ENCODE measurements around the gene CLK1. TPM values are rescaled to one million over a fixed set of nuclear protein-coding genes. Genes with fewer than 3 reads are reported as not detected.

CLK1 gene
- polyA plus RNA-seq, 1 donor from 2014 or later, result 745 TPM

DNA sequence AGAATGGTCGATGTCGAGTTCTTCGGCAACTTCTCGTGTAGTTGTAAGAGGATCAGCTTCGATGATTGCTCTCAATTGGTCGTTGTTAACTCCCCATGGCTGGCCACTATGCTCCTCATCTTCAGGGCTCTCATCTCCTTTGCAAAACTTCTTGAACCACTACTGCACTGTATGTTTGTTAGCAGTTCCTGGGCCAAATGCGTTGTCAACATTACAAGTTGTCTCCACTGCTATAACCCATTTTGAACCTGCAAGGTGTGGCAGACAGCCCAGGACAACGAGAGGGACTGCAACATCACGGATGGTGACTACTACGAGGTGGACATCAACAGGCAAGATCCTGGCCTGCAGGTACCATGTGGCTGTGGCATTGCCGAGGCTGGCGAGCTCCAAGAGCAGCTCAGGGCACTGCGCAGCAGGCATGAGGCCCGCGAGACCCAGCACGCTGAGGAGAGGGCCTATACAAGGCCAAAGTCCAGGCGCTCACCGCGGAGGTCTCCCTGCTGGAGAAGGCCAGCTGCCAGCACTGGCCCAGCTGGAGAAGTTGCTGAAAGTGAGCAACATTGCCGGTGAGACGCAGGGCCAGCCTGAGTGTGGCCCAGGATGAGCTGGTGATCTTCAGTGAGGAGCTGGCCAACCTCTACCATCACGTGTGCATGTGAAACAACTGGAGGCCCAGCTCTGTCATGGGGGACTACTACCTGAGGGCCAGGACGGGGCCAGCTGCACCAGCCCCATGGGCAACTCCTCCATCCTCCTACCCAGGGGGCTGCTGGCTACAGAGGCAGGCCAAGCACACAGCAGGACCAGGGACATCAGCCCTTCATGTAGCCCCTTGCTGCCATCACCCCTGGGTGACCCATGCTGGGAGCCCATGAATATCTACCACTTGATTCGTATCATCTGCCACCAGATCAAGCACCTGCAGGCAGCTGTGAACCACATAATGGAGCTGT lies 20.2 kb downstream of the CLK1 start:
- H3K9me3 ChIP-seq (ENCODE audit: low read length), result no peaks in the 10 kb centered on the region
- H3K9me2 ChIP-seq (ENCODE audit: insufficient read depth, low read length), result no peaks in the 10 kb centered on the region
- no peaks in the 10 kb centered on the region for H3F3A ChIP-seq (ENCODE audit: insufficient read depth, low read length, poor library complexity, severe bottlenecking)
- no peak for TF ChIP-seq TAF1 (IDR thresholded peaks at IDR 0.05; ENCODE audit: low read depth)
- TF ChIP-seq, protein P1, sequence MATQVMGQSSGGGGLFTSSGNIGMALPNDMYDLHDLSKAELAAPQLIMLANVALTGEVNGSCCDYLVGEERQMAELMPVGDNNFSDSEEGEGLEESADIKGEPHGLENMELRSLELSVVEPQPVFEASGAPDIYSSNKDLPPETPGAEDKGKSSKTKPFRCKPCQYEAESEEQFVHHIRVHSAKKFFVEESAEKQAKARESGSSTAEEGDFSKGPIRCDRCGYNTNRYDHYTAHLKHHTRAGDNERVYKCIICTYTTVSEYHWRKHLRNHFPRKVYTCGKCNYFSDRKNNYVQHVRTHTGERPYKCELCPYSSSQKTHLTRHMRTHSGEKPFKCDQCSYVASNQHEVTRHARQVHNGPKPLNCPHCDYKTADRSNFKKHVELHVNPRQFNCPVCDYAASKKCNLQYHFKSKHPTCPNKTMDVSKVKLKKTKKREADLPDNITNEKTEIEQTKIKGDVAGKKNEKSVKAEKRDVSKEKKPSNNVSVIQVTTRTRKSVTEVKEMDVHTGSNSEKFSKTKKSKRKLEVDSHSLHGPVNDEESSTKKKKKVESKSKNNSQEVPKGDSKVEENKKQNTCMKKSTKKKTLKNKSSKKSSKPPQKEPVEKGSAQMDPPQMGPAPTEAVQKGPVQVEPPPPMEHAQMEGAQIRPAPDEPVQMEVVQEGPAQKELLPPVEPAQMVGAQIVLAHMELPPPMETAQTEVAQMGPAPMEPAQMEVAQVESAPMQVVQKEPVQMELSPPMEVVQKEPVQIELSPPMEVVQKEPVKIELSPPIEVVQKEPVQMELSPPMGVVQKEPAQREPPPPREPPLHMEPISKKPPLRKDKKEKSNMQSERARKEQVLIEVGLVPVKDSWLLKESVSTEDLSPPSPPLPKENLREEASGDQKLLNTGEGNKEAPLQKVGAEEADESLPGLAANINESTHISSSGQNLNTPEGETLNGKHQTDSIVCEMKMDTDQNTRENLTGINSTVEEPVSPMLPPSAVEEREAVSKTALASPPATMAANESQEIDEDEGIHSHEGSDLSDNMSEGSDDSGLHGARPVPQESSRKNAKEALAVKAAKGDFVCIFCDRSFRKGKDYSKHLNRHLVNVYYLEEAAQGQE (IDR thresholded peaks at IDR 0.05; ENCODE audit: borderline replicate concordance), result no peak
- no peak for TF ChIP-seq EZH2 (IDR thresholded peaks at IDR 0.05; ENCODE audit: borderline replicate concordance, insufficient read depth, low read length, poor library complexity, severe bottlenecking)
- TF ChIP-seq, protein P2, sequence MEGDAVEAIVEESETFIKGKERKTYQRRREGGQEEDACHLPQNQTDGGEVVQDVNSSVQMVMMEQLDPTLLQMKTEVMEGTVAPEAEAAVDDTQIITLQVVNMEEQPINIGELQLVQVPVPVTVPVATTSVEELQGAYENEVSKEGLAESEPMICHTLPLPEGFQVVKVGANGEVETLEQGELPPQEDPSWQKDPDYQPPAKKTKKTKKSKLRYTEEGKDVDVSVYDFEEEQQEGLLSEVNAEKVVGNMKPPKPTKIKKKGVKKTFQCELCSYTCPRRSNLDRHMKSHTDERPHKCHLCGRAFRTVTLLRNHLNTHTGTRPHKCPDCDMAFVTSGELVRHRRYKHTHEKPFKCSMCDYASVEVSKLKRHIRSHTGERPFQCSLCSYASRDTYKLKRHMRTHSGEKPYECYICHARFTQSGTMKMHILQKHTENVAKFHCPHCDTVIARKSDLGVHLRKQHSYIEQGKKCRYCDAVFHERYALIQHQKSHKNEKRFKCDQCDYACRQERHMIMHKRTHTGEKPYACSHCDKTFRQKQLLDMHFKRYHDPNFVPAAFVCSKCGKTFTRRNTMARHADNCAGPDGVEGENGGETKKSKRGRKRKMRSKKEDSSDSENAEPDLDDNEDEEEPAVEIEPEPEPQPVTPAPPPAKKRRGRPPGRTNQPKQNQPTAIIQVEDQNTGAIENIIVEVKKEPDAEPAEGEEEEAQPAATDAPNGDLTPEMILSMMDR (IDR thresholded peaks at IDR 0.05; ENCODE audit: poor library complexity, severe bottlenecking), result no peak
- TF ChIP-seq SMC3 (conservative IDR thresholded peaks at IDR 0.05; ENCODE audit: poor library complexity), result no peak
- no peak for TF ChIP-seq EP300 (conservative IDR thresholded peaks at IDR 0.05; ENCODE audit: poor library complexity, severe bottlenecking)
- TF ChIP-seq POLR2AphosphoS5 (IDR thresholded peaks at IDR 0.05), result no peak
- TF ChIP-seq MXI1 (conservative IDR thresholded peaks at IDR 0.05; ENCODE audit: poor library complexity, severe bottlenecking), result no peak
- no peak for TF ChIP-seq RAD21 (conservative IDR thresholded peaks at IDR 0.05)
- H3K9ac ChIP-seq (ENCODE audit: low read length), result no peak overlapping the region
- H3K4me2 ChIP-seq (ENCODE audit: low read length), result no peak overlapping the region
- H3K36me3 ChIP-seq (ENCODE audit: insufficient read depth, low read length), result no peaks in the 10 kb centered on the region
- no peaks in the 10 kb centered on the region for H4K20me1 ChIP-seq (ENCODE audit: insufficient read depth)
- no peaks in the 10 kb centered on the region for H3K79me2 ChIP-seq (replicated peaks; ENCODE audit: insufficient read depth, low read length)
- H3K27me3 ChIP-seq (ENCODE audit: insufficient read depth, low read depth, low read length), result no peaks in the 10 kb centered on the region
- H3K4me3 ChIP-seq (ENCODE audit: low read length), result no peak overlapping the region
- no peak overlapping the region for H2AFZ ChIP-seq (ENCODE audit: low read depth, low read length)
- H3K27ac ChIP-seq (ENCODE audit: low read length), result no peak overlapping the region

DNA sequence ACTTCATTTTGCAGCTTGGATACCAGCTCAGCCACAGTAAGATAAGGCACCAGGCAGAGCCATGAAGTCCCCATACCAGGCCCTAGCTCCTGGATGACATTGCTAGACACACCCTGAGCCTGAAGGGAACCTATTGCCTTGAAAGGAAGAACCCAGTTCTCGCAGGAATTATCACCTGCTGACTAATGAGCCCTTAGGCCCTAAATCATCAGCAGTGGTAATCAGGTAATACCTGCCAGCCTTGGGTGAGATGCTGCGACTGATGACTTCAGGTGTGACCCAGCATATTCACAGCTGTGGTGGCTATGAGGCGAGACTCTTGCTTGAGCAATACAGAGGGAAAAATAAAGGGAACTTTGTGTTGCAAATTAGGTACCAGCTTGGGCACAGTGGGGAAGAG lies 24.9 kb downstream of the CLK1 start:
- Histone ChIP-seq H3K4me3 (ENCODE audit: low read length) (no peak overlapping the region), H3K9me2 (ENCODE audit: insufficient read depth, low read length) (no peaks in the 10 kb centered on the region), H3K79me2 (replicated peaks; ENCODE audit: insufficient read depth, low read length) (no peaks in the 10 kb centered on the region), H3K9me3 (ENCODE audit: low read length) (no peaks in the 10 kb centered on the region), H3K4me2 (ENCODE audit: low read length) (no peak overlapping the region), H3F3A (ENCODE audit: insufficient read depth, low read length, poor library complexity, severe bottlenecking) (no peaks in the 10 kb centered on the region), H3K27ac (ENCODE audit: low read length) (no peak overlapping the region), H3K27me3 (ENCODE audit: insufficient read depth, low read depth, low read length) (no peaks in the 10 kb centered on the region), H4K20me1 (ENCODE audit: insufficient read depth) (no peaks in the 10 kb centered on the region), H3K36me3 (ENCODE audit: insufficient read depth, low read length) (no peaks in the 10 kb centered on the region), H2AFZ (ENCODE audit: low read depth, low read length) (no peak overlapping the region), H3K9ac (ENCODE audit: low read length) (no peak overlapping the region)
- TF ChIP-seq EZH2 (IDR thresholded peaks at IDR 0.05; ENCODE audit: borderline replicate concordance, insufficient read depth, low read length, poor library complexity, severe bottlenecking), result no peak
- TF ChIP-seq EP300 (conservative IDR thresholded peaks at IDR 0.05; ENCODE audit: poor library complexity, severe bottlenecking), result no peak
- no peak for TF ChIP-seq TAF1 (IDR thresholded peaks at IDR 0.05; ENCODE audit: low read depth)
- TF ChIP-seq SMC3 (conservative IDR thresholded peaks at IDR 0.05; ENCODE audit: poor library complexity), result no peak
- no peak for TF ChIP-seq MXI1 (conservative IDR thresholded peaks at IDR 0.05; ENCODE audit: poor library complexity, severe bottlenecking)

Data from neural cell (in vitro differentiated cells).